NCI-H2196 treated with DMSO at 0.1 percent for 48 hours (cell line): ENCODE results near the gene ICE2.
"Not testable (repeated sequence)": the region's sequence is repeated elsewhere in the genome, so short reads cannot be mapped to it uniquely, and the experiment has no call there.

Experiments
- DNase-seq: peaks from one replicate; lab custom pipeline; 2025; ENCODE audit not compliant: unreplicated experiment; lab: John Stamatoyannopoulos, UW

ICE2 gene

DNA sequence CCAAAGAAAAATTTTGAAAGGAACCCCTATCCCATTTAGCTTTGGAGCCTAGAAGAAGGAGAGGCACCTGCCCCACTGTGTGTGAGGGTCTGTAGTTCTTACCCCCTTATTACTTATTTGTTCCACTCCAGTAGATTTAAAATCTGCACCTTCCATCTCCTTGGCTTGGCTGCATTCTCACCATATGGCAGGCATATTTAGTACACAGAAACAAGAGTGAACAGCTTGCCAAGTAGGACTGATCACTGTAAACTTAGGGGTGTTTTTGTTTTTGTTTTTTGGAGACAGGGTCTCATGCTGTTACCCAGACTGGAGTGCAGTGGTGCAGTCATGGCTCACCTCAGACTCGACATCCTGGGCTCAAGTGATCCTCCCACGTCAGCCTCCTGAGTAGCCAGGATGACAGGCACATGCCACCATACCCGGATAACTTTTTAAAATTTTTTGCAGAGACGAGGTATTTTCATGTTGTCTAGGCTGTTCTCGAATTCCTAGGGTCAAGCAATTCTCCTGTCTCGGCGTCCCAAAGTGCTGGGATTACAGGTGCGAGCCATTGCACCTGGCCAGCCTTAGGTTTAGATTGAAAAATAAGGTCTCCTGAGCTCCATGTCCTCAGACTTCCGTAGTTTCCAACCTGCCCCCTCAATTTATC, 67.0 kb downstream of the ICE2 start:
- no peak for DNase-seq

DNA sequence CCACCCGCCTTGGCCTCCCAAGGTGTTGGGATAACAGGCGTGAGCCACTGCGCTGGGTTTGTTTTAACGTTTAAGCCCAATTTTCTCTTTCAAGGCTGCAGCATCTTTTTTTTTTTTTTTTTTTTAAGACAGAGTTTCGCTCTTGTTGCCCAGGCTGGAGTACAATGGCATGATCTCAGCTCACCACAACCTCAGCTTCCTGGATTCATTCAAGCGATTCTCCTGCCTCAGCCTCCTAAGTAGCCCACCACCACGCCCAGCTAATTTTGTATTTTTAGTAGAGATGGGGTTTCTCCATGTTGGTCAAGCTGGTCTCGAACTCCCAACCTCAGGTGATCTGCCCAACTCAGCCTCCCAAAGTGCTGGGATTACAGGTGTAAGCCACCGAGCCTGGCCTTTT, 68.6 kb downstream of the ICE2 start:
- not testable (repeated sequence) for DNase-seq

DNA sequence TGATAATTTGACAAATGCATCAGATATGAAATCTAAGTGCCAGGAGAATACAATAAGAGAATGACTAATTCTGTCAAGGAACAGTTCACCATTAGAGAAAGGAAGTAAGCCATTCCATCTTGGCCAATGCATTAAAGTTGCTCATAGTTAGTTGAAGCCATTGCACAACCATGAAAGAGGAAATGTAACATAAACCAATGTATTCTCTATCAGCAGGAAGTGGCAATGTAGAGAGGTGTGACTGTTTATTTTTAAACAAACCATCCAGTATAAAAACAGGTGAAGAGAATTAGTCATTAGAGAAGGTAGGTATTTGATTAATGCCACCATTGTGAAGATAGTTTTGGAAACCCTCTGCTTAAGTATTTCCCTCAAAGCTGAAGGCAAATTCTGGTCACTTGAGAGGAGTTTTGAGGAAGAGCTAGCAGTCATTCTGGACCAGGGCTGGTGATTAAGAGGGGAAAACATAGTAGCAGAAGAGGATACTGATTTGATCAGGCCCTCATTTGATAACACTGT, 70.4 kb downstream of the ICE2 start:
- DNase-seq, result no peak

DNA sequence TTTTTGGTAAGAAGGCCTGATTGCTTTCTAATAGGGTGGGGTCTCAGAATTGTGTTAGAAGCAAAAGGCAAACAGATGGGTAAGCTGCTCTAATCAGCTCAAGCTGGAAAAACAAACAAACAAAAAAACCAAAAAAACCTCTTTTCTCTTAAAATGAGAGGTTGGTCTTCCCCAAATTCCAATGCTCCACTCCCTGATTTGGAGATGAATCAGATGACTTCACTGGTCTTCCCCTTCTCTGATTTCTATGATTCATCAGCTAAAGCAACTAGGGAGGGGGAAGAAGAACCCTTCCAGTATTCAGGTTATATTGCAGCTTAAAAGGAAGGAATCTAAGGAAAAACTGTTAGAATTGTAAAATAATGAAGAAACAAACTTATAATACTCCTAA, 71.5 kb downstream of the ICE2 start:
- DNase-seq, result no peak

DNA sequence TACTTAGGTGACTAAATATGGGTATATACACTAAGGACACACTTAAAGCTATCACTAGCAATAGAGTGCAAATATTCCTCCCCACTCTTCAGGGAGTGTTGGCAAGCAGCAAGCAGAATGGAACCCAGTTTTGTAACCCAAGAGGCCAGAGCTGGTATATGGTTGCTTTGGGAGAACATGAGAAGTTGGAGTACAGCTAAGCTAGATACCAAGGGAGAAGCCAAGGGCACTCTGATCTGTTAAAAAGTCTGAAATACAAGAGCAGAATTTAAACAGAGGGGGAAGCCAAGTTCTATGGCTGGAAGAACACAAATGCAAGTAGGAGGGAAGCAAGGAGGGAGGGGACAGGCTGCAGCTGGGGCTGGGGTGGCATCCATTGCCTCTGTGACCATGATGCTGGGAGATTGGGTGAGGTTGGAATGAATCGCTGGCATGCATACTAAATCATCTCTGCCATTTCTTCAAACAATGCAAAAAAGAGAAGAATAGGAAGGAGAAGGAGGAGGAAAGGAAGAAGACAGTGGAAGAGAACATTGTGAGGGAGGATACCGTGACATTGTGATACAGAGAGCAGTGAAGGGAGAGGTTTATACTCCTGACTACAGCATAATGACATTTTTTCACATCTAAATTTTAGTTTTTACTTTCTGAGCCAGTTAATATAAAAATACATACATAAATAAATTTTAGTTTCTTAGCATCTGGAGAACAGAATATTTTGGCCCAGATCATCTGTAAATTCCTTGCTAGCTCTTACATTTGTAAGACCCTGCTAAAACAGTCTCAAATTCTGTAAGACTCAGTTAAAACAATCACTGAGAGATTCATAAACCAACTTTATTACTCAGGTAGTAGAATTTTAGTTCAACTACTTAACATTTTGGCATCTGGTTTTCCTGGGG, 72.2 kb downstream of the ICE2 start:
- no peak for DNase-seq

DNA sequence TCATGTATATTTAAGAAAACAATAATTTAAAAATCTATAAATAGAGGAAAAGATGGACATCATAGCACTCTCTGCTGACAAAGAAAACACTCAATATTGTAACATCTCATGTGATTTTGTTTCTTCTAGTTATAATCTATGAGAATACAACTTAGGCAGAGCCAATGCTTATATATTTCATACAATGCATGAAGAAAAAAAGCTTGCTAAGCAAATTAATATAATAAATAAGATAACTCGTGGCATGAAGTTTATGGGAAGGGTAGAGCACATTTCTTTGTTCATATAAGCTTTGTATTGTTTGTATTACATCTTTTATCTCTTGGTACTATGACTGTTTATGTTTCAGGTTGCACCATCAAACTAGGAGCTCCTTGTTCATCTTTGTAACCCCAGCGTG, 73.5 kb downstream of the ICE2 start:
- no peak for DNase-seq

DNA sequence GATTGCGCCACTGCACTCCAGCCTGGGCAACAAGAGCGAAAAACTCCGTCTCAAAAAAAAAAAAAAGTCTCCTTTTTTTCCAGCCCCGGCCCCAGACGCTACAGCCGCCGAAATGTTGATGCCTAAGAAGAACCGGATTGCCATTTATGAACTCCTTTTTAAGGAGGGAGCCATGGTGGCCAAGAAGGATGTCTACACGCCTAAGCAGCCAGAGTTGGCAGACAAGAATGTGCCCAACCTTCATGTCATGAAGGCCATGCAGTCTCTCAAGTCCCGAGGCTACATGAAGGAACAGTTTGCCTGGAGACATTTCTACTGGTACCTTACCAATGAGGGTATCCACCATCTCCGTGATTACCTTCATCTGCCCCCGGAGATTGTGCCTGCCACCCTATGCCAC, 74.6 kb downstream of the ICE2 start:
- not testable (repeated sequence) for DNase-seq

DNA sequence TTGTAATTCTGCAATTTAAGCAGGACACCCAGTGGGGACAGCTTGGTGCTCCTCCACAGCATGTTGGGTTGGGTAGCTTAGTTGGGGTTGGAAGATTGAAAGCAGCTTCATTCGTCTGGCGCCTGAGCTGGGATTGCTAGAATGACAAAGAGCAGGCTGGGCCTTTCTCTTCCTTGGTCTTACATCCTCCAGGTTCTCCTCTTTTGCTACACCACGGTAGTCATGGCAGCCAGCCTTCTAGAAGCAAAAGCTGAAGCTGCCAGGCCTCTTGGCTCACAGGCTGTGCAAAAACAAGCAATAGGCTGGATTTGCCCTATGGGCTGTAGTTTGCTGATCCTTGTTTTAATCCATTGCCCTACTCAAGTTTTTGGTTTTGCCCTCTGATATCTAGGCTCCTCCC, 78.0 kb downstream of the ICE2 start:
- DNase-seq, result no peak

DNA sequence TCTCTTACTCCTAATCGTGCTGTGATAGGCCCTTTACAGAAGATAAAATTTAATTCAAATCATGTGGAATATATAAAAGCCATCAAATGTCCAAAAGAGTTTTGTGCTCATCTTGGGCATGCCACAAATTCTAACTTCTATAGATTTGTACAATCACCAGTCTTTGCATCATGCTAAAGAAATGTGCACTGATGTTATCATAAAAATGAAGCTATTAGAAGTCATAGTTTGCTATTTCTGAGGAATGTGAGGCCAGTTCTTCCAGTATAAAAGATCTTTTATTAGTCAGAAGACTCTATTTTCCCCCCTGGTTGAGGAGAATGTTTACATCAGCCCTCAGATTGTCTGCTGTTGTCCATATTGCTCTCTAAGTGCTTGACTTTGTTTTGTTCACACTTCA, 79.0 kb downstream of the ICE2 start:
- DNase-seq, result no peak

DNA sequence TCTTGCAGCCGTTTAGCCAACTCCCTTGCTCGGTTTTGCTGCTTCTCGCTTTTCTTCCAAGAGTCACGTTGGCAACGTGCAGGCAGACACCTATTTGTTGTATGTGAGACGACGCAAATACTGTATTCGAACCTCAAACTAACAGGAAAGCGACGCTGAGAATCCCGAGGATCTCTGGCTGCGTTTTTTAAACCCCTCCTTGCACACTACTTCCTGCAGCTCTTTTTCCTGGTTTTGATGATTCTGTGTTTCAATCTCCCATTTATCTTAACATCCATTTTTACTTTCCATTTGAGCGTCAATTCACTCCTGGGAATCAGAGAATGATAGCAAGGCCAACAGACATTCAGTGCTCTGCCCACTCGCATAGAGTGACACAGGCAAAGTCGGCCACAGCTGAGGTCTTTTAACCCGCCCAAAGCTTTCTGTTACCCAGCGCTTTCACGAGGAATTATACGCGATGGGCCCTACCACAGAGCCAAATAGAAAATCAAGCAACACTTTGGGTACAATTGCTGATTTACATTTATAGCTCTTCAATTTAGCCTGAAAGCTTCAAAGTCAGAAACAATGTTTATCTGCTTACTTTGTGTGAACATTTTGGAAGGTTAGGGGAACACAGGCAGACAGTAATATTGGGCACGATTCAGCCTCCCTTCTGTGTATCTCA, 79.6 kb downstream of the ICE2 start:
- no peak for DNase-seq

DNA sequence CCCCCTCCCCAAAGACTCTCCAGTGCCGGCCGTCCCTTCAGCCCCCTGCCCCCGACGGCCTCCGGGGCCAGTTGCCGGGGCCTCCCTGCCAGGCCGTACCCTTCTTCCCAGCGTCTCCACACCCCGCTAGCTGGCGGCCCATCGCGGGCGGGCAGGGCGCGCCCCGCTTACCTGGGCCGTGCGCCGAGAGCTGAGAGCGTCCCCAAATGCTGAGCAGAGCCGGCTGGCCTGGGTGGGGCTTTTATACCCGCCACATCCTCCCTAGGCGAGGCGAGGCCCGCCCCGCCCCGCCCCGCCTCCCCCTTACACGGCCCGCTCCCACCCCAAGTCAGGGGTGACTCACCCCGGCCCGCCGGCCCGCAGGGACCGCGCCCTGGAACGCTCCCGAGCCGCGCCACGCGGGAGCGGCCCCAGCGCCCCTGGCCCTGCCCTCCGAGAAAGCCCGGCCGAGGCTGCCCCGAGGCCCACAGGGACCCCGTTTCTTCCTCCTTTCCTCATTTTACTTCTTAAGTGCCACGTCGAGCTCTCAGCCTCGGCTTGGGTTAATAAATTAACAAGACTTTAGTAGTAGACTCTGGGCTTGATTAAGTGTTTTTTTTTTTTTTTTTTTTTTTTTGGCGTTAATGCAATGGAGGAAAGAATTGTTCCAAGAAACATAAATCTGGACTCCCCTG, 81.0 kb downstream of the ICE2 start, which contains the start of gene ANXA2:
Gene ANXA2, minus strand, starts transcription at position 215 of the 674 bp plus-strand sequence. CDS start 11,911 bp downstream, outside the sequence.
- DNase-seq, result no peak

DNA sequence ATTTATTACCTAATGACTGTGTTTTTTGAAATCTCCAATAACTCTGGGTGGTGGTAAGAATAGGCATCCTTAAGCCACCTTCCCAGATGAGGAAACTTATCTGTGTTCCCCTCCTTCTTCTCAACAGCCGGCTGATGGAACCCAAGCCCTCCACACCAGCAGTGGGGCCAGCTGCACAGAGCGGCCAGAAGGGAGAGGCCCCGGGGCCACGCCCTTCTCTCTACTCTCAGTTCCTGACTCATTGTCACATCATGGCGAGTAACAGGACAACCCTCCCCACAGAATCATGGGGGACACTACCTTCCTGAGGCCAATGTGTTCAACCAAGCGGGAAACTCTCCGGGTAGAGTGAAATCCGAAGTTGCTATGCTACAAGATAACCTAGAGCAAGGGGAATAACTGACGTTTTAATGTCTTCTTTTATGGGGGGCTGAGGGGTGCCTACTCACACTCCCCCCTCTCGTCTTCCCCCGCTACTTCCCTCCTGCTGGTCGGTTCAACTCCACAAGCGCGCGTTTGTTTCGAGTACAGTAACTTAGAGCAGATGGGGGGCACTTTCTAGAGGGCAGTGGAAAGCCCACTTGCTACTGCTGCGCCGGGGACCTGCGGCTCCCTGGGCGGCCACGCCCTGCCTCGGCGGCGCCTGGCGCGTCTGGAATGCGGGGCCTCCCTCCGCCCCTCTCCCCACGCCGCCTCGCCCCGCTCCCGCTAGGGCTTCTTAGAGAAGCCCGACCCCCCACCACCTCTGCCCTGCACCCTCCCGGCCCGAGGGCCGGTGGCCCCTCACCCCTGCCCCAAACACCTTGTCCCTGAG, 81.8 kb downstream of the ICE2 start:
- no peak for DNase-seq

DNA sequence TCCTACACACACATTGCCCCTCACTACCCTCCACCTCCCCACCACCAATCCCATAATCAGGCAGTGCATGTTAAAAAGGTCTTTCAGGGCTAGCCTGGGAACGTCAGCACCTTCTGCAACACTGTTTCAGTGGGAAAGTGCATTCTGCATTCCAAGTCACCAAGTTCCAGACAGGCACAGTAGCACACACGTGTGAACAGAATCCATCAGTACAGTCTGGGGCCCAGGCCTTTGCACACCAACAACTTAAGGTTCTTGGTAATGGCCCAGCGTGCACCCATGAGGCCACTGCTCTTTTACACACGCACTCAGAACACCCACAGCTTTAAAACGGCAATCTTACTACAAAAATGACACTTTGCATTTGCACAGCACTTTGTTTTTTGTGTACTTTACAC, 82.4 kb downstream of the ICE2 start:
- no peak for DNase-seq

DNA sequence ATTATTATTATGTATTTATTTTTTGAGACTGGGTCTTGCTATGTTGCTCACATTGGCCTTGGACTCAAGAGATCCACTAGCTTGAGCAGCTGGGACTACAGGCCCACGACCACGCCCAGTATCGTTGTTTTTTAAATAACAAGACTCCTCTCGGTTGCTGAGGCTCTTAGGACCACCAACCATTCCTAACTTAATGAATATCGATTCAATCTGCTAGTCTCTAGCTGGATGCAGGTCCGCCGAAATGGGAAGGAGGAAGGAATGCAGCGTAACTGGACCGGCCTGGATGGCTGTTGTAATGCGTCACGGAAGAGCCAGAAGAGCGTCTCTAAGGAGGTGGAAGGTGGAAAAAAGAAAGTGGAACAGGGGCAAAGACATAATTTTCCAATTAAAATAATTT, 82.8 kb downstream of the ICE2 start:
- no peak for DNase-seq

DNA sequence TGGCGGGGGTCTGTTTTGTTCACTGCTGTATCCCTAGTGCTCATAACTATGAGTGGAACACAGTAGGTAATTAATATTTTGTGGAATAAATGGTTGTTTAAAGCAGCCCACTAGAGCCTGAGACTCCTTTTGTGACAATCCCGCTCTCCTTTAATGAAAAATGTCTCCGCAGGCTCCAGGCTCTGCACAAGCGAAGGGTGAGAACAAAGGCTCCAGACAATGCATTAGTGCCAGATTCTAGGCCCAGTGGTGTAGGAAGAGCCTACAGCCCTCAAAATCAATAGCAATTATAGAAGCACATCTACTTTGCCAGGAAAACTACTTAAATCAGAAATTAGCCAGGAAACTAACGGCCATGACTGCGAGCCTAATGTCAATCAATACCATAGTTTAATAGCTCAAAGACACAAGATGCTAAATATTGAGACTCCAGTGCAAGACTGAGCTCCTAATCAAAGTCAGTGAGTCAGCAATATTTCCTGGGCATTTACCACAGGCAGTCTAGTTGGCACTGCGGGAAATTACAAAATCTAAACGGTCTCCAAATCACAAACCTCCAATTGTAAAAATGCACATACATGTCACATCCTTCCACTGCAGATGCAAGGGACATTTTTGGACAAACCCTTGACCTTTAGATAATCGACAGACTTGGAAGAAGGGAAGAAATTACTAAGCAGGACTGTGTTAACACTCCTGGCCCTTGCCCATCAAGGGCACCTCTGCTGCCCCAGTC, 83.5 kb downstream of the ICE2 start:
- no peak for DNase-seq

DNA sequence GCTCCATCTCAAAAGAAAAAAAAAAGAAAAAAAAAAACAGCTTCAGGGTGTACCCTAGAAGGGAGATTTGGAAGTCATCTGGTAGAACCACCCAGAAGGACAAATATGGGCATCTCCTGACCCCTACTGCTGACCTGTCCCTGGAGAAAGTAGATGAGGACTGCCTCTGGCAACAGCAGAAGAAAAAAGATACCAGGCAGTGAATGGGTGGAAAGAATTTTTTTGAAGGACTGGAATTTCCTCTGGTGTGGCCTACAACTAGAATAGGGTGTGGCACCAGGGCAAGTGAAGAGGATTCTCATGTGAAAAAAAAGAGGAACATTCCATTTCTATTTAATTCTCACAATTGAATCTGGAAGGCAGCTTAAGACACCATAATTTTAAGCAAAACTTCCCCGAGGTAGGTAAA, 84.2 kb downstream of the ICE2 start:
- no peak for DNase-seq

DNA sequence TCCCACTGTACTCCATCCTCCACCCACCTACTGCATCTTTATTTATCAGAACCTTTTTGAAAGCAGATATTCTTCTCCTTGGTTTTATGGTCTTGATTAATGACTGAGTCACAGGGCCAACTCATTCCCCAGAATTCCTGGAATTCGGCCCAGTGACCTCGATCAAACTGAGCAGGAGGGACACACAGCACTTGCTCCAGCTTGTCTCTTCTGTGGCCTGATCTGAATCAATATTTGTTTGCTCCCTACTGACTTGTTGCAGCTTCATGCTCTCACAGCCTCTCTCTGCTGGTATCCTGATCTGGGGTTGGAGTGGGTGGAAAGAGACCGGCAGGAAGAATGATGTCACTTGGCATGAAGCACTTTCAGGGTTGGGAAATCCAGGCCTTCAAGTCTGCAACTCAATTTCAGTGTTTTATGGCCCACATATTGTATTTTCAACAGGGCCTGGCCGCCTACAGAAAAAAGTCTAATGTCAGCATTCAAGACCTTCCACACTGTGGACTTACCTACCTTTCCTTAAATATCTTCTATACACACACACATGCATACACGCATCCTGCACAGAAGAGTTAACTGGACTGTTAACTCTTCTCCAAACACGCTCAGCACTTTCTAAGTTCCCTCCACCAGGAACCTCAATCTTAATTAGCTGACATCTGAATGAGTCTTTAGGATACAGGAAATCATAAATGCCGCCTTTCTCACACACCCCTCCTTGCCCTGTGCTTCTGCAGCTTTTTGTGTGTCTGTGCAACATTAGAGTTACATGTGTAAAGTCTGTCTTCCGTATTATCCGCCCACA, 85.8 kb downstream of the ICE2 start:
- DNase-seq, result peak; percentile 70

DNA sequence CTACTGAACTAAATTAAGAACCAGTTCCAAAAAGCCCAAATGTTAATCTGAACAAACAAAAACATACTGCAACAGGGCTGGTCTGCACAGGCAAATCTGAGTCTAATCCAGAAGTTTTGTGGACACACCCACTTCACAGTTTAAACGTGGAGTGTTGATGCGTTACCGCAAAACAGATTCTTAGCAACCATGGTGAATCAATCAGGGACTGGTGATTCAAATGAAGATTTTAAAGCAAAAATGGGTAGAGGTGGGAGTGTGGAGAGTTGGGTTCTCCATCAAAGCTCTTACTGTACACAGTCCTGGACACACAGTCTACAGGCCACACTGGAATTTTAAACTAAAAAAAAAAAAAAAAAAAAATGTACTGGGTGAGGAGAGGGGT, 86.3 kb downstream of the ICE2 start:
- no peak for DNase-seq
